Measurements from ENCODE around the gene CHAF1A.

GRCh38 chr19:4432918-4433506, 30.6 kb downstream of the CHAF1A start:
- TF ChIP-seq, protein P1, sequence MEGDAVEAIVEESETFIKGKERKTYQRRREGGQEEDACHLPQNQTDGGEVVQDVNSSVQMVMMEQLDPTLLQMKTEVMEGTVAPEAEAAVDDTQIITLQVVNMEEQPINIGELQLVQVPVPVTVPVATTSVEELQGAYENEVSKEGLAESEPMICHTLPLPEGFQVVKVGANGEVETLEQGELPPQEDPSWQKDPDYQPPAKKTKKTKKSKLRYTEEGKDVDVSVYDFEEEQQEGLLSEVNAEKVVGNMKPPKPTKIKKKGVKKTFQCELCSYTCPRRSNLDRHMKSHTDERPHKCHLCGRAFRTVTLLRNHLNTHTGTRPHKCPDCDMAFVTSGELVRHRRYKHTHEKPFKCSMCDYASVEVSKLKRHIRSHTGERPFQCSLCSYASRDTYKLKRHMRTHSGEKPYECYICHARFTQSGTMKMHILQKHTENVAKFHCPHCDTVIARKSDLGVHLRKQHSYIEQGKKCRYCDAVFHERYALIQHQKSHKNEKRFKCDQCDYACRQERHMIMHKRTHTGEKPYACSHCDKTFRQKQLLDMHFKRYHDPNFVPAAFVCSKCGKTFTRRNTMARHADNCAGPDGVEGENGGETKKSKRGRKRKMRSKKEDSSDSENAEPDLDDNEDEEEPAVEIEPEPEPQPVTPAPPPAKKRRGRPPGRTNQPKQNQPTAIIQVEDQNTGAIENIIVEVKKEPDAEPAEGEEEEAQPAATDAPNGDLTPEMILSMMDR (IDR thresholded peaks at IDR 0.05; ENCODE audit: poor library complexity, severe bottlenecking): no peak
- no peak for TF ChIP-seq POLR2AphosphoS5 (IDR thresholded peaks at IDR 0.05)
- TF ChIP-seq TAF1 (IDR thresholded peaks at IDR 0.05; ENCODE audit: low read depth): no peak
- no peak for TF ChIP-seq EP300 (conservative IDR thresholded peaks at IDR 0.05; ENCODE audit: poor library complexity, severe bottlenecking)
- no peak for TF ChIP-seq RAD21 (conservative IDR thresholded peaks at IDR 0.05)
- TF ChIP-seq MXI1 (conservative IDR thresholded peaks at IDR 0.05; ENCODE audit: poor library complexity, severe bottlenecking): no peak
- TF ChIP-seq EZH2 (IDR thresholded peaks at IDR 0.05; ENCODE audit: borderline replicate concordance, insufficient read depth, low read length, poor library complexity, severe bottlenecking): no peak
